Choroid plexus epithelial cell (primary cell): ENCODE data around the gene MRLN.

Experiments used
- DNase-seq: peaks from one replicate; pipeline ENCODE4 v3.0.0-alpha.2; 2010; ENCODE audit warnings: low read depth
- H3K4me3 ChIP-seq: 2 replicates; pipeline ENCODE4 v1.5.1; 2011; ENCODE audit warnings: low read depth, mild to moderate bottlenecking, control low read depth, low read length, moderate library complexity
- CTCF ChIP-seq: conservative IDR thresholded peaks from 2 replicates; pipeline ENCODE4 v1.5.1; 2011; ENCODE audit warnings: low read depth, mild to moderate bottlenecking, control low read depth, inconsistent platforms, low read length, moderate library complexity

The MRLN gene

GRCh38 chr10:59781511-59781910 lies 28.3 kb upstream of the MRLN start:
- no peak overlapping the region for H3K4me3 ChIP-seq
- no peak for TF ChIP-seq CTCF
- DNase-seq = no peak

GRCh38 chr10:59779756-59780533 lies 26.7 kb upstream of the MRLN start:
- no peak for TF ChIP-seq CTCF
- H3K4me3 ChIP-seq = no peak overlapping the region
- DNase-seq = no peak

- DNase-seq = no peak
- no peak overlapping the region for H3K4me3 ChIP-seq
- no peak for TF ChIP-seq CTCF
Measured at GRCh38 chr10:59774451-59774850, 21.2 kb upstream of the MRLN start.

- H3K4me3 ChIP-seq = no peak overlapping the region
- DNase-seq = no peak
- TF ChIP-seq CTCF = no peak
Measured at GRCh38 chr10:59773088-59773487, 19.8 kb upstream of the MRLN start.

GRCh38 chr10:59771162-59771807 lies 18.0 kb upstream of the MRLN start:
- H3K4me3 ChIP-seq = no peak overlapping the region
- no peak for DNase-seq
- no peak for TF ChIP-seq CTCF

- no peak overlapping the region for H3K4me3 ChIP-seq
- no peak for DNase-seq
- TF ChIP-seq CTCF = no peak
Measured at GRCh38 chr10:59770689-59771088, 17.4 kb upstream of the MRLN start.

GRCh38 chr10:59762505-59762904 lies 9.2 kb upstream of the MRLN start:
- no peak overlapping the region for H3K4me3 ChIP-seq
- DNase-seq = no peak
- TF ChIP-seq CTCF = no peak
